ENCODE results near the gene GSK3B.
"Not testable (repeated sequence)": the region's sequence is repeated elsewhere in the genome, so short reads cannot be mapped to it uniquely, and the experiment has no call there.

Gene GSK3B

DNA sequence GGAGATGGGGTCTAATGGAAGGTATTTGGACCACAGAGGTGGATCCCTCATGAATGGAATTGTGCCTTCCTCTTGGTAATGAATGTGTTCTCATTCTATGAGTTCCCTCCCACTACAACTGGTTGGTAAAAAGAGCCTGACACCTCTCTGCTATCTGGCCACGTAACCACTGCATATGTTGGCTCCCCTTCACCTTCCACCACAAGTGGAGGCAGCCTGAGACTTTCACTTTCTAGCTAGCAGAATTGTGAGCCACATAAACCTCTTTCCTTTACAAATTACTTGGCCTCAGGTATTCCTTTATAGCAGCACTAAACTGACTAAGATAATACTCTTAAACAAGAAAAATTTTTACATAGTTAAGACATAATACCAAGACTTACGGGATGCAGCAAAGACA is 157.0 kb downstream of the GSK3B start:
- peak; percentile 22 to 40 (median 28) for DNase-seq (ENCODE audit: low read depth in 3 of 3)

DNA sequence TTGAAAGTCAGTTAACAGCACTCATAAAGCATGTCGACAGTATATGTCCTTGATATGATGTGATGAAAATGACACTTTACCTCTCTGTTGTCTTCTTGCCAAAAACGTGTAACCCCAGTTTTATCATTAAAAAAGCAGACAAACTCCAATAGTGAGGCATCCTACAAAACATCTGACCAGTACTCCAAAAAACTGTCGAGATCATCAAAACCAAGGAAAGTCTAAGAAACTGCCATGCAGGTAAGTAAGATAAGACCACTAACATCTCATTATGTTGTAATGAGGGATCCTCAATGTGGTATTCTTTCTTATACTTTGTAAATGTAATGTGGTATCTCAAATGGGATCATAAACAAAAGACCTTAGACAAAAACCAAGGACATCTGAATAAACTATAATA is 160.0 kb downstream of the GSK3B start:
- no peak for DNase-seq (ENCODE audit: low read depth in 3 of 3)

DNA sequence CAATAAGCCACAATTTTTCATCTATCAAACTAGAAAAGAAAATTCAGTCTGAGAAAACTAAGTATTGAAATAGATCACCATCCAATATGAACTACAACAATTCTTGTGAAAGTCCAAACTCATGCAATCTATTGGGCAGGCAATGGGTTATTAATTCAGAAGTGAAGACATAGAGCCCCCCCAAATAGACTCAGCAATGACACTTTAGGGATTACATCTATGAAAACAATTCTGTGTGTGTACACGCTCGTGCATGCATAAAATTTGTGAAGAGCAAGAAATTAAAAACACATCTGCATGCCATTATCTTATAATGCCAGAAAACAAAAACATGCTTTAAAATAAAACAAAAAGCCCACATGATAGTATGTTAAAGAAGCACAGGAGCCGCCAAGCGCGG is 161.0 kb downstream of the GSK3B start:
- no peak for DNase-seq (ENCODE audit: low read depth in 3 of 3)

DNA sequence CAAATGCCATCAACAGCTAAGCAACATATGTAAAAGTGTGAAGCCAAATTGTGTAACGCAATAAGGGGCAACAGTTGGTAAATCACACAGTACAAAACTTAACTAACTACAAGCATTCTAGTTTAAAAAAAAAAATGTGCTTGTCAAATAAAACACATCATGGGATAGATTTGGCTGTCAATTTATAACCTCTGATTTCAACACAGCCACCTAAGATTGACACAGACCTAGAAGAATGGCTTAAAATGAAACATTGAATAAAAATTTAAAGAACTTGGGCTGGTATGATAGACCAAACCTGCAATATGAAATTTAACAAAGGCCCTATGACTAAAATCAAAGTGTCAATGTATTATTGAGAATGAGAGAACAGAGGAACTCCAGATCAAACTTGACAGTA is 164.0 kb downstream of the GSK3B start:
- DNase-seq (ENCODE audit: low read depth in 3 of 3), result no peak

DNA sequence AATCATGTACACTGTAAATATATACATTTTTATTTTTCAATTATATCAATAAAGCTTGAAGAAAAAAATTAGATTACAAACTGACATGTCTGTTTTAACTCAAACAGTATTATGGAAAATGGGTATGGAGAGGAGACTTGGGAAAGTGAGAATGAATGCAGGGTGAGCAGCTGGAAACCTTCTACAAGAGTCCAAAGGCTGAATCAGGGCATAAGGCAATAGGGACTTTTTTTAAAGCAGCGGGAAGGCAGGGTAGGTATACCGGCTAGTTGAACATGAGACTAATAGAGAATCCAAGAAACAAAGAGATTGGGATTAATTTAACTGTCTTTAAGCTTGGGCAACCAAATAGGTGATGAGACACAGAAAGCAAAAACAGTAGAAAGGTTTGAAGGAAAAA is 167.1 kb downstream of the GSK3B start:
- no peak for DNase-seq (ENCODE audit: low read depth in 3 of 3)

DNA sequence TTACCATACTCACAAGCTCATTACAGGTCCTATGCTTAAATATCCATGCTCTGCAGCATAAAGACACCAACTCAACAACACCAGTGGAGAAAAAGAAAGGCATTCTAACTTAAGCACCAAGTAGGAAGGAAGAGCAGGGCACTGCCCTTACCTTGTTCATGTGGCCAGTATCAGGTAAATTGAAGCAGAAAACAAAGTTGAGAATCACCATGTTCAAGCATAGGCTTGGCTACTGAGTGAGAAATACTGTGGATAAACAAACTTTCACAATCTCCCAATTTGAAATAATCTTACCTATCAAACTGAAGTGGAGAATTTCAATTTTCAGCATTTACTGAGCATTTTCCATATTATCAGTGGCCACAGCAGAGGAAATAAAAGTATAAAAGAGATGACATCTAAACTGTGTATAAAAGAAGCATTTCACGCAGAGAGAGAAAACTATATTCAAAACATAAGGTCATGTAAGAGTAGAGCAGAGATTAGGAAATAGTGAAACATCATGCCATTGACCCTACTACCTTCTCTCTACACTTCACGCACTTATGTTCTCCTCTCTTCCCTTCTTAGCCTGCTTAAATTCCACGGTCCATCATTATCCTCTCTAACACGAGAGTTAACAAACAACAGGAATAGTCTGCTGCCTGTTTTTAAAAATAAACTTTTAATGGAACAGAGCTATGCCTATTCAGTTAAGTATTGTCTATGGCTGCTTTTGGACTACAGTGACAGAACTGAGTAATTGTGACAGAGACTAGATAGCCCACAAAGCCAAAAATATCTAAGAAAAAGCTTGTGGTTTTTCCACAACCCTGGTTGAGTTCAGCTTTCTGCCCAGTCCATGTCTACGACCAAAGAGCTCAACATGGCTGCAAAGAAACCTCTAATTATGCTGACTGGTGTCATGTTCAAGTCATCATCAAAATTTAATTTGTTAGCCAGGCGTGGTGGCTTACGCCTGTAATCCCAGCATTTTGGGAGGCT is 169.8 kb downstream of the GSK3B start:
- no peak for DNase-seq (ENCODE audit: low read depth in 3 of 3)

DNA sequence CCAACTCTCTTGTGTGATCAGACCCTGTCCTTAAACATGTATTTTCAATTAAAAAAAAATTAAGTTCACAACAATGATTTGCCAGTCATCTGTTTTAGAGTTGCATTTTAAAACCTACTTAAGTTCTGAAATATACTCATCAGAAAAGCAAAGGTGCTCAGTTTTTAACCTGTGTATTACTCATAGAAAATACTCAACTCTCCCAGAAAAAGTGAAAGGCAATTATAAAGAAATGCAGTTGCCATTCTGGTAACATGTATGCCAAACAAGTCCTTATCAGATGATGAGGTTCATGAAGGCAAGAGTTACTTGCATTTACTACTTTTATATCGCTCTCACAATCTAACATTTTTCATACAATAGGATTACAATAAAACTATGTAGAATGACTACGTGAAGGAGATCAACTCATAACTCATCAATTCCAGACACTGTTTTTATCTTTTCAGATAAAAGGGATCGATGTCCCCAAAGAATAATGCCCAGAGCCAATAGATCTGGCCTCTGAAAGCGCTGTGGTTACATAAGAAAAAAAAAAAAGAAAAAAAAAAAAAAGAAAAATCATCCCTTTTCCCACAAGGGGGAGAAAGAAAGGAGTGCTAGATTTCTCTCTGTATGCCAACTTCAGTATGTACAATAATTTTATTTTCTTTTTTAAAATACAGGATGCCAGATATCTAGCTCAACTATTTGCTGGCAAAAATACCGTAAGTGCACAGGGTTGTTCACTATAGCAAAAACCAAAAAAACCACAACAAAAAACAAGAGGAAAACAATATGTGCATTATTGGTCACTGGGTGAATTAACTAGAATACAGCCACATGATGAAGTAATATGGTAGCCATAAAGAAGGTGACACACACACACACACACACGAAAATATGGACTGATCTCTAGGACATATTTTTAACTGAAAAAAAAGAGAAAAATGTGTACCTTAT is 175.0 kb downstream of the GSK3B start:
- no peak for DNase-seq (ENCODE audit: low read depth in 3 of 3)

DNA sequence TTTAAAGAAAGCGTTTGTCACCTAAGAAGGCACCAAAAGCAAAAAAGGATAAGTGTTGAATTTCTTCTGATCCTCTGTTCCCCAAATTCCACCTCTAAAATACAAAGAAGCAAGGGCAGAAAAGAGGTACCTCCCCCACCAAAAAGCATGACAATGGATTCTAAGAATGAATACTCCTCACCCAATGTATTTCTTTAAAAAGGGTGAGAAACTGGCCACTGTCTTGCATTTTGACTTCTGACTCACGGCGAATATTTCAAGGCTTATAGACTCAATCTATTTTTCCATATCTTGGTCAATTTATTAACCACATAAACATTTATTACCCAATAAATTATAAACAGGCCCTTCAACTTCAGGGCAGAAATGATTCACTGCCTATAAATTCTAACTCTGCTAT is 181.2 kb downstream of the GSK3B start:
- DNase-seq (ENCODE audit: low read depth in 3 of 3), result no peak

DNA sequence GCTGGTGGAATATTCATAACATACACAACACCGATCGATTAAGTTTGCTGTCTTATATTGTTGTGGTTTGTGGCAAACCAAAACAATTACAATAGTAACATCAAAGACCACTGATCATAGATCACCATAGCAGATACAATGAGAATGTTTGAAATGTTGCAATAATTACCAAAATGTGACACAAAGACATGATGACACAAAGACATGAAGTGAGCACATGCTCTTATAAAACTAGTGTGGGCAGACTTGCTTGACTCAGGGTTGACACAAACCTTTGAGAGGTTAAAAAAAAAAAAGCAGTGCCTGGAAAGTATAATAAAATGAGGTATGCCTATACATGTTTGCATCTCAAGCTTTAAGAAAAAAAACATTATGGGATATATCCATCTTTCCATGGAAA is 182.0 kb downstream of the GSK3B start:
- no peak for DNase-seq (ENCODE audit: low read depth in 3 of 3)

DNA sequence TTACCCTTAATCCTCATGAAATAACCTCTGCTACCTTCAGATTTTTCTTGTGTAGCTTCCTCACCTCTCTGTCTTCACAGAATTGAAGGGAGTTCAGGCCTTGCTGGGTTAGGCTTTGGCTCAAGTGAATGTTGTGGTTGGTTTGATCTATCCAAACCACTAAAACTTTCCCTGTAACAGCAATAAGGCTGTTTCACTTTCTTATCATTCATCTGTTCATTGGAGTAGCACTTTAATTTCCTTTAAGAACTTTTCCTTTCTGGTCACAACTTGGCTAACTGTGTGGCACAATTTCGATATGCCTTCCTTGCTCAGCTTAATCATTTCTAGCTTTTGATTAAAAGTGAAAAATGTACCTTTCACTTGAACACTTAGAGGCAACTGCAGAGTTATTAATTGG is 182.5 kb downstream of the GSK3B start:
- DNase-seq (ENCODE audit: low read depth in 3 of 3), result no peak

DNA sequence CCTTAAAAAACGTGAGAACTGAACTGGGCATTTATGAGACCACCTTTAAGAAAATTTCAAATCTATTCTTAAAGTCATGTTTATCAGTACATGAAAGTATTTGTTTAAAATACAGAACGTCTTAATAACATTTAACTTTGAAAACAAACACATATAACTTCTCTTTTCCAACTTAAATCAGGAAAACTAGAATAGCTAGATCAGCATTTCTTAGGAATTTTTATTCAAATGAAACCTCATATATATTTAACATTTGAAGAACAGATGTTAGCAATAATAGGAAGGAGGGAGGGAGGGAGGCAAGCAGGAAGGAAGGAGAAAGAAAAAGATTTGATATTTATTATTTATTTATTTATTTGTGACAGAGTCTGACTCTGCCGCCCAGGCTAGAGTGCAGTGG is 192.2 kb downstream of the GSK3B start:
- no peak for DNase-seq (ENCODE audit: low read depth in 3 of 3)

DNA sequence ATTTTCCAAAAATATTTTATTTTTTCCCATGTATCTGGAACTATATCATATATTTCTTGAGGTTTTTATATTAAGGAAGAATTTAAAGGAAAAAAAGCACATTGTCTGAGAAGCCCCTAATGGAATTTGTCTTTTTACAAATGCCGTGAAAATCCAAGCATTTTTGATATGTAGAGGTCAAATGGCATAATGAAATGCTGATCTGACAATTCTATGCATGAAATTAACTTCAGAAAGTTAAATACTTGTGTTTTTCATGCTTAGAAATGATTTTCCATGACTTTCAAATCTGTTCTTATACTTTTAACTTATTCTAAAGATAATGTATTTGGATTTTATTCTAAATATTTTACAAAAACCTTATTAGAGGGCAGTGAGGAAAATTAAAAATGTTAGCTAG is 193.1 kb downstream of the GSK3B start:
- DNase-seq (ENCODE audit: low read depth in 3 of 3), result no peak

DNA sequence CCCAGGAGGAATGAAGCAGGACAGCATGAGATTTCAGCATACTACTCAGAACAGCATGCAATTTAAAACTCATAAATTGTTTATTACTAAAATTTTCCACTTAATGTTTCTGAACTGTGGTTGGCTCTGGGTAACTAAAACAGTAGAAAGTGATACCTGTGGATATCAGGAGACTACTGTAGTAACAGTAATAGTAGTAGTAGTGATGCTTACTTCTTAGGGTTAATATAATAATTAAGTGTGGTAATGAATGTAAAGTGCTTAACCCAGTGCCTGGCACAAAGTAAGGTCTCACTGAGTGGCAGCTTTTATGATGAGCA is 195.1 kb downstream of the GSK3B start:
- DNase-seq (ENCODE audit: low read depth in 3 of 3), result no peak

DNA sequence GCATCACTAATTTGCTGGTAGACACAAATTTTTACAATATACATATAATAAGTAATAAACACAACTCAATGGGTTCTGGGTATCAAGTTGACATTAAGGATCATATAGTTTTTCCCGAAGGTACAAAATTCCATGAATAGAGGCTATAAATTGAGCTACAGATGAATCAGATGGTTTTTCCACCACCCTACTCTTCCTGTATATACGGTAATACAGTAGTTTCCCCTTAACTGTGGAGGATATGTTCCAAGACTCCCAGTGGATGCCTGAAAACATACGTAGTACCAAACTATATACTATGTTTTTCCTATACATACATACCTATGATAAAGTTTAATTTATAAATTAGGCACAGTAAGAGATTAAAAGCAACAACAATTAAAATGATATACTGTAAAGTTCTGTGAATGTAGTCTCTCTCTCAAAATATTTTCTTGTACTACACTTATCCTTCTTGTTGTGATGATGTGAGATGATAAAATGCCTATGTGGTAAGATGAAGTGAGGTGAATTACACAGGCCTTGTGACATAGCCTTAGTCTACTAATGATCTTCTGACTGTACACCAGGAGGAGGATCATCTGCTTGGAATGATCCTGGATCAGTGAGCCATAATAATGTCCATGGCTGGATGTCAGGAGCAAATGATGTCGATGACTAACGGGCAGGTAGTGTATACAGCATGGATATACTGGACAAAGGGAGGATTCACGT is 195.6 kb downstream of the GSK3B start:
- no peak for DNase-seq (ENCODE audit: low read depth in 3 of 3)

DNA sequence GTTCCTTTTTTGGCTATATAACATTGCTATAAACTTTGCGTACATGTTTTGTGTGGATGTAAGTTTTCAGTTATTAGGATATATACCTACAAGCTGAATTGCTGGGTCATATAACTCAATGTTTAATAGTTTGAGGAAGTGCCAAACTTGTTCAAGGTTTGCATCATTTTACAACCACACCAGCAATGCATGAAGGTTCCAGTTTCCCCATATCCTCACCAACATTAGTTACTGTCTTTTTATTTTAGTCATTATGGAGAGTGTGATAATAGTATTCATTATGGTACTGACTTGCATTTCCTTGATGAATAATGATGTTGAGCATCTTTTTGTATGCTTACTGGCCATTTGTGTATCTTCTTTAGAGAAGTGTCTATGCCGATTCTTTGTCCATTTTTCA is 200.1 kb downstream of the GSK3B start:
- no peak for DNase-seq (ENCODE audit: low read depth in 3 of 3)

DNA sequence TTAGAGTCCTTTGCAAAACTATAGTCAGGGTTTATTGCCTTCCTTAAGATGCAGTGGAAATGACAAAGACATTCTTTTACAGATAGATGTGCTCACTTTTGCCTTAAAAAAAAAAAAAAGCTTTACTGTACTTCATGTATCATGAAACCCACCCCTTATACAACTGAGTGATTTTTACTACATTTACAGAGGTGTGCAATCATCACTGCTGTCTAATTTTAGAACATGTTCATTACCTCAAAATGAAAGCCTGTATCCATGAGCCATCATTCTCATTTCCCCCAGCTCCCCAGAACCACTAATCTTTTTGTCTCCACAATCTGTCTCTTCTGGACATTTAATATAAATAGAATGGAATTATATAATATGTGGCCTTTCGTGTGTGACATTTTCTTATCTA is 200.5 kb downstream of the GSK3B start:
- DNase-seq (ENCODE audit: low read depth in 3 of 3), result no peak

DNA sequence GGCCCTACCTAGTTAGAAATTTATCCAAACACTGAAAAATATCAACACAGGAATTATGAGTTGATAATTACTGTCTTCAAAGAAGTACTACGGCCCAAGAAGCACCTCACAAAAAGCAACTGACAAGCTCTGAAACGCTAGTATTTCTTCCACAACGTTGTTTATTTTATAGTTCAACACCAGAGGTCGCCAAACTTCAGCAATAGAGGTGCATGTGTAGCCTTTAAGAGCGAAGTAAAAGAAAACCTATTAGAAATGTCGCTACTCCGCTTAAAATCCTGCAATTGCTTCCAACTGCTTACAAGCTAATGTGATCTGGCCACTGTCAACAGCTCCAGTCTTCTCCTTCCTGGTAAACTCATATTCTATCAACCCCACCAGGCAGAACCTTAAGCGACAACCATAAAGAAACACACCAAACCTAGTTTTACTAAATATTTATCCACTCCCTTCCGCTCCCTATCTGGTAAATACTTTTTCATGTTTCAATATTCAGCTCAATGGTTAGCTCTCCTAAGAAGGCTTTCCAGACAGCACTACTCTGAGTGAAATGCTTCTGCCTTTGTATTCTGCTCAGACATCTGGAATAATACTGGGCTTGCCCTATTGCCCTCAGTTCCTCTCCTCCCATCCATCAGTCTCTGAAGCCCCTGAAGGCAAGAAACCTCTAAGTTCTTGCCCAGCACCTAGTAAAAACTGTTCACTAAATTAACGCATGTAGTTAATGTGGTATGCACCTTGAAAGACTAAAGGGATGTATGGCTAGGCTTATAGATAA is 202.1 kb downstream of the GSK3B start:
- DNase-seq (ENCODE audit: low read depth in 3 of 3), result peak in 1 of 3 donors; percentile 46

DNA sequence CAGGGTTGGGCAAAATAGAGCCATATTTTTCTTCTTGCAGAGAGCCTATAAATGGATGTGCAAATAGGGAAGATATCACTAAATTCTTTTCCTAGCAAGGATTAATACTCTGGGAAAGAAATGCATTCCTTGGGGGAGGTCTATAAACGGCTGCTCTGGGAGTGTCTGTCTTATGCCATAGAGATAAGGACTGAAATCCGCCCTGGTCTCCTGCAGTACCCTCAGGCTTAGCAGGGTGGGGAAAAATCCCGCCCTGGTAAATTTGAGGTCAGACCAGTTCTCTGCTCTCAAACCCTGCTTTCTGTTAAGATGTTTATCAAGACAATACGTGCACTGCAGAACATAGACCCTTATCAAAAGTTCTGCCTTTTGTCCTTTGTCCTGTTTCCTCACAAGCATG is 205.6 kb downstream of the GSK3B start:
- DNase-seq (ENCODE audit: low read depth in 3 of 3), result not testable (repeated sequence)

DNA sequence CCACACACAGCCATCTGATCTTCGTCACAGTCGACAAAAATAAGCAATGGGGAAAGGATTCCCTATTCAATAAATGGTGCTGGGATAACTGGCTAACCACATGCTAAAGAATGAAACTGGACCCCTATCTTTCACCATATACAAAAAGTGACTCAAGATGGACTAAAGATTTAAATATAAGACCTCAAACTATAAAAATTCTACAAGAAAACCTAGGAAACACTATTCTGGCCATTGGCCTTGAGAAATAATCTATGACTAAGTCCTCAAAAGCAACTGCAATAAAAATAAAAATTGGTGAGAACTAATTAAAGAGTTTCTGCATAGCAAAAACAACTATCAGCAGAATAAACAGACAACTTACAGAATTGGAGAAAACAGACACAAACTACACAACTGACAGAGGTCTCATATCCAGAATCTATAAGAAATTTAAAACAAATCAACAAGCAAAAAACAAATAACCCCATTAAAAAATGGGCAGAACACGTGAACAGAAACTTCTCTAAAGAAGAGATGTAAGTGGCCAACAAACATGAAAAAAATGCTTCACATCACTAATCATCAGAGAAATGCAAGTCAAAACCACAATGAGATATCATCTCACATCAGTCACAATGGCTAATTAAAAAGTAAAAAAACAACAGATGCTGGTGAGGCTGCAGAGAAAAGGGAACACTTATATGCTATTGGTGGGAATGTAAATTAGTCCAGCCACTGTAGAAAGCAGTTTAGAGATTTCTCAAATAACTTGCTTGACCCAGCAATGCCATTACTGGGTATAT is 208.3 kb downstream of the GSK3B start:
- DNase-seq (ENCODE audit: low read depth in 3 of 3), result no peak

DNA sequence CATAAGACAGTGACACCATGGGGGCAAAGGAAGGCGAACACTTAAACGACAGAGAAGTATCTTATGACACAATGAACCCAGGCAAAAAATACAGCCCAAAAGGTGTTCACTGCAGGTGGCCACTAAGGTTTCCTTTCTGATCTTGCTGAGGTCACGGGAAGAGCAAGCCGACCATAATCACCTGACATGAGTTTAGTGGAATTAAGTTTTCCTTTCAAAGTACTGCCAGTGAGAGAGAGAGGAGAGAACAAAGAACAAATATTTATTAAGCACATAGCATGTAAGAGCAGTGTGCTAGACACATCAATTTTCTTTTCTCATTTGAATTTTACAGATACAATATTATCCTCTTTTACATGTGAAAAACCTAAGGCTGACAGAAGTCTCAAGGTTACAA is 210.1 kb downstream of the GSK3B start:
- no peak for DNase-seq (ENCODE audit: low read depth in 3 of 3)

All from stimulated activated CD4-positive, alpha-beta T cell treated with anti-CD3 and anti-CD28 coated beads, TNF-alpha, amount 100 ng/mL, for 48 hours (primary cell).